Fibroblast of skin of left quadriceps (primary cell): ENCODE measurements around the gene AP4B1.
"Not testable (repeated sequence)": the region's sequence is repeated elsewhere in the genome, so short reads cannot be mapped to it uniquely, and the experiment has no call there.

Experiments
- DNase-seq, 2 experiments: peaks; one replicate each; pipeline ENCODE4 v3.0.0-alpha.2; 2013; ENCODE audit warnings: low read depth in 2 of 2

The AP4B1 gene

GRCh38 chr1:113858418-113858817 is 46.2 kb downstream of the AP4B1 start:
- DNase-seq, result no peak

DNA sequence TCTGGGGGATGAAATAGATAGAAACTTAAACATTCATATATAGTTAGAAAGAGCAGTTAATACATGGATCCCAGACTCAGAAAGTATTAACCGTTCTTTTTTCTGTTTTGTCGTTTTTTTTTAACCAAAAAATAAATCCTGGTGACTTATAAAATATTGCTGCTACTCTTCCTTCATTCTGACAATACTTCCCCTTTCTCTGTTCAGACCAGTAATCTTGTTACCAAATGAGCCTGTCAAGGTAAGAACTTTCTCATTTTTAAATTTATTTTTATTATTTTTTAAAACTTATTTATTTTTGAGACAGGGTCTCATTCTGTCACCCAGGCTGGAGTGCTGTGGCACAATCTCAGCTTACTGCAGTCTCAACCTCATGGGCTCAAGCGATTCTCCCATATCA is 46.8 kb downstream of the AP4B1 start:
- no peak for DNase-seq

DNA sequence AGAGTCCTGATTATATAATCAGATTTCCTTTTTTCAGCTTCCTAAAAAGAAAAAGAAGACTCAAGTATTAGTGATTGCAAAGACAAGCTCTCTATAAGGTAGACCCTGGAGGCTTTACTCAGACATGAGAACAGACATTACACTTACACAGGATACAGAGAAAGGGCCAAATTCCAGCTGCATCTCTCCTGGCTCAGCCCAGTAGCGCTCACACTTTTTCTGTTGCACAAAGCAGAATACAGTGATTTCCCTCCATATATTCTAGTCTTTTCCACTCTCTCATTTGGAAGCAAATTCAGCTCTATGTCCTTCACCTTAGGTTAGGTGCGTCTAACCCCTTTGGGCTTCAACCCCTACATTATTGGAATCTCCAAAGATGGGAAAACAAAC is 48.2 kb downstream of the AP4B1 start:
- DNase-seq, result no peak

- no peak for DNase-seq
Observed at GRCh38 chr1:113855630-113856400, 48.8 kb downstream of the AP4B1 start.

DNA sequence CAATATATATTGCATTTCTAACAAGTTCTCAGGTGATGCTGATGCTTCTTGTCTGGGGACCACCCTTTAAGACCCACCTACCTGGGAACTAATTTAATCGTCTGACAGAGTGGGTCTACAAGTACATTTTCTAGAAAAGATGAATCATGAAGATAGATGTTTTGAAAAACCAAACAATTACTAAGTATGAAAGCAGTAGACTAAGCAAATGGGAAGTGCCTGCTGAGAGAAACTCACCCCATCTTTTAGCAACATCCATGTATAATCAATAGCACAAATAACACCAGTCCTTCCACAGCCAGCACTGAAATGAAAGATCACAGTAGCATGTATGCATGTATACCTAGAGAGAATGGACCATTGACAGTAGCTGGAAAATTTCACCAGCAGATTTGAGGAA is 50.4 kb downstream of the AP4B1 start:
- DNase-seq, result no peak

GRCh38 chr1:113852694-113853093 is 51.9 kb downstream of the AP4B1 start:
- DNase-seq, result not testable (repeated sequence)

DNA sequence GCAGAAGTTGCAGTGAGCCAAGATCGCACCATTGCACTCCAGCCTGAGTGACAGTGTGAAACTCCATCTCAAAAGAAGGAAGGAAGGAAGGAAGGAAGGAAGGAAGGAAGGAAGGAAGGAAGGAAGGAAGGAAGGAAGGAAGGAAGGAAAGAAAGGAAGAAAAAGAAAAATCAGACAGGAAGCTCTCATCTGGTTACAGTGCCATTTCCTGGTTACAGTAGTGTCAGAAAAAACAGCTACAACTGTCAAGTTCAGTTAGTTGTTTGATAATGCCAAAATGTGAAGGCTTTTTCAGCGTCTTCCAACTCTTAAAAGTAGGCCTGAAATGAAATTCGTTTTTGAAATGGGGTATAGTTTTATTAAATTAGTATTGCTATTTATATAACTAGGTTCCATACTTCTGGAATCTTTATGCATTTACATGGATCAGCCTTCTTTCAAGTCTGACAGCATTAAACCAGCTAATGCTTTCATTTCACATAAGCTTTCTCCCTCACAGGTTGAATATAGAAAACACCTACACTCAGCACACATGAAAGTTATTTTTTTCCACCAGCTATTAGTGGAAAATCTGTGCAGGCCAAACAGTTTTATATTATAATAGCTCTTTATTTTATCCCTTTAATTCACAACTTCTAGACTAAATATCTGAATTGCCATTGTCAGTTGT is 54.3 kb downstream of the AP4B1 start:
- no peak for DNase-seq

GRCh38 chr1:113849072-113849471 is 55.5 kb downstream of the AP4B1 start:
- no peak for DNase-seq

- DNase-seq, result no peak
Observed at GRCh38 chr1:113846391-113847035, 58.1 kb downstream of the AP4B1 start.
